Measurements from ENCODE around the gene CBARP.

DNA sequence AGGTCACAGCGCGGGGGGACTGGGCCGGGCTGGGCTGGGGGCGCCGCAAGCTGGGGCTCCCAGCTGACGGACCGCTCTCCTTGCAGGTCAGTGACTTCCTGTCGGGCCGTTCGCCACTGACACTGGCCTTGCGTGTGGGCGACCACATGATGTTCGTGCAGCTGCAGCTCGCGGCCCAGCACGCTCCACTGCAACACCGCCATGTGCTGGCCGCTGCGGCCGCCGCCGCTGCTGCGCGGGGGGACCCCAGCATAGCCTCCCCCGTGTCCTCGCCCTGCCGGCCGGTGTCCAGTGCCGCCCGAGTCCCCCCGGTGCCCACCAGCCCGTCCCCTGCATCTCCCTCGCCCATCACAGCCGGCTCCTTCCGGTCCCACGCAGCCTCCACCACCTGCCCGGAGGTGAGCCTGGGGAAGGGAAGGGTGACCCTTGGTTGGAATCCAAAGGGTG lies 16.3 kb upstream of the CBARP start:
- no peak for TF ChIP-seq POLR2A (IDR thresholded peaks at IDR 0.05; ENCODE audit: extremely low read depth, insufficient read length)
- TF ChIP-seq, protein P1, sequence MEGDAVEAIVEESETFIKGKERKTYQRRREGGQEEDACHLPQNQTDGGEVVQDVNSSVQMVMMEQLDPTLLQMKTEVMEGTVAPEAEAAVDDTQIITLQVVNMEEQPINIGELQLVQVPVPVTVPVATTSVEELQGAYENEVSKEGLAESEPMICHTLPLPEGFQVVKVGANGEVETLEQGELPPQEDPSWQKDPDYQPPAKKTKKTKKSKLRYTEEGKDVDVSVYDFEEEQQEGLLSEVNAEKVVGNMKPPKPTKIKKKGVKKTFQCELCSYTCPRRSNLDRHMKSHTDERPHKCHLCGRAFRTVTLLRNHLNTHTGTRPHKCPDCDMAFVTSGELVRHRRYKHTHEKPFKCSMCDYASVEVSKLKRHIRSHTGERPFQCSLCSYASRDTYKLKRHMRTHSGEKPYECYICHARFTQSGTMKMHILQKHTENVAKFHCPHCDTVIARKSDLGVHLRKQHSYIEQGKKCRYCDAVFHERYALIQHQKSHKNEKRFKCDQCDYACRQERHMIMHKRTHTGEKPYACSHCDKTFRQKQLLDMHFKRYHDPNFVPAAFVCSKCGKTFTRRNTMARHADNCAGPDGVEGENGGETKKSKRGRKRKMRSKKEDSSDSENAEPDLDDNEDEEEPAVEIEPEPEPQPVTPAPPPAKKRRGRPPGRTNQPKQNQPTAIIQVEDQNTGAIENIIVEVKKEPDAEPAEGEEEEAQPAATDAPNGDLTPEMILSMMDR (IDR thresholded peaks at IDR 0.05; ENCODE audit: low read depth, low read length), result no peak
